Measurements from ENCODE around the gene FANCF.
"Not testable (repeated sequence)": the region's sequence is repeated elsewhere in the genome, so short reads cannot be mapped to it uniquely, and the experiment has no call there.

Gene FANCF, protein sequence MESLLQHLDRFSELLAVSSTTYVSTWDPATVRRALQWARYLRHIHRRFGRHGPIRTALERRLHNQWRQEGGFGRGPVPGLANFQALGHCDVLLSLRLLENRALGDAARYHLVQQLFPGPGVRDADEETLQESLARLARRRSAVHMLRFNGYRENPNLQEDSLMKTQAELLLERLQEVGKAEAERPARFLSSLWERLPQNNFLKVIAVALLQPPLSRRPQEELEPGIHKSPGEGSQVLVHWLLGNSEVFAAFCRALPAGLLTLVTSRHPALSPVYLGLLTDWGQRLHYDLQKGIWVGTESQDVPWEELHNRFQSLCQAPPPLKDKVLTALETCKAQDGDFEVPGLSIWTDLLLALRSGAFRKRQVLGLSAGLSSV

GRCh38 chr11:22625448-22626287 is at the start of gene FANCF:
FANCF (minus strand) TSS chr11:22625823; CDS start chr11:22625810, 13 bp downstream.
- peak; percentile 83 for DNase-seq

GRCh38 chr11:22674470-22675439 is 49.1 kb upstream of the FANCF start:
- DNase-seq, result no peak

GRCh38 chr11:22671751-22672150 is 46.1 kb upstream of the FANCF start:
- no peak for DNase-seq

GRCh38 chr11:22670830-22671229 is 45.2 kb upstream of the FANCF start:
- DNase-seq, result no peak

GRCh38 chr11:22669368-22669767 is 43.7 kb upstream of the FANCF start:
- no peak for DNase-seq

DNA sequence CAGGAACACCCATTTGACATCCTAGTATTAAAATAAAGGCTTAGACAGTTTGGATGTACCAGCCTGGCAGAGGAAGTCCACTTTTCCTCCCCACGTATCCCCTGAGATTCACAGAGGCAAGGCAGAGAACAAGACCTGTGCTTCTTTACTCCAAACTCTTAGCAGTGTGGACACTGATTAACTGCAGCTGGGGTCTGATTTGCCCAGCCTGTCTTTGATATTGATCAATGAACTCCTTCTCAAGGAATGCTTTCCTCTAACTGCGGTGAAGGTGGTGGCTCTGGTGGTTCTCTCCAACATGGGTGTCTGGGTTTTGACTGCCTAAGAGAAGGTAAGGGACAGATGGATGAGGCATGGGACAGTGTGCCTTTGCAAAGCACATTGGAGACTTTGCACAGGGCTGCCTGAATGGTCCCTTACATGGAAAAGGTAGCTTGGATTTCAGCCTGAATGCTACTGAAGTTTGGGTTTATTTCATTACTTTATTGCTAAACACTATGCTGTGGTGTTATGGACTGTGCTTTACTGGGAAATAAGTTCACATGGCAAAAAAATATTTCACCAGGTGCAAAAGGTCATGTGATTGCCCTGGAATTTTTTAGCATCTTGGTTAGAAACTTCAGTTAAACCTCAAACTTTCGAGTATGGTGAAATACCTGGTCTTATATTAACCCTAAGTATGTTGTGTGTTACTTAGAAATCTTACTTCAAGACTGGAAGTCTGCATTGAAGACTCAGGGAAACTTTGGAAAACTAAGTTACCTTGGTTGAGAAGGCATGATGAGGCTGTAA is 42.6 kb upstream of the FANCF start:
- no peak for DNase-seq

DNA sequence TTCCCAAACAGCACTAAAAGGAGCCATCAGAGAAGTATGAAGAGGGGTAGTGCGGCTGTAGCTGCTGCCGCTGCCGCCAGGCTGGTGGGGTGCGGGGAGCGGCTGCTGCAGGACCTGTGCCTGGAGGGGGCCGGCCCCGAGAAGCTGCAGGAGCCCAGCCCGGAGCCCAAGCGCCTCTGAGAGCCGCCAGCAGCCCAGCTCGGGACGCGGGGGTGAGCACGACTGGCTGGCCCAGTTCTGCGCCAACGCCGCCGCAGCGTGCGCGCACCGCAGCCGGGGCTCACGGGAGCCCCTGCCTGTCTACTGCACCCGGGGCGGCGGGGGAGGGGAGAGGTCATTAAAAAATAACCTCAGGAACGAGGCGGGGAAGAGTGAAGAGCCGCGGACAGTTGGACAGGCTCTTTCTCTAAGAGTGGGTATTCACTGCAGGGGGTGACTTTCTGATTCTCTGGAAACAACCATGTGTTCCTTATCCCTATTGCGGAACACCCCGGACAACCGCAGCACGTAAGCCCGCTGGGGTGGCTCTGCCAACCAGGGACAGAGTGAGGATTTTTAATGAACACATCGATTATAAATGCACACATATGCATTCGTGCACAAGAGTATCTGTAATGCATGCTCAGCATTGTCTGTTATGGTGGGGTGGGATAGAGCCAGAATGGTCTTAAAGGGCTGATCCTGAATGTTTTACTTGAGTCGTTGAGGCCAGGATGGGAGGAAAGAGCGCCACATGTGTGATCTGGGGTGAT is 41.2 kb upstream of the FANCF start:
- DNase-seq, result no peak

- DNase-seq, result no peak
Measured at GRCh38 chr11:22666325-22666687, 40.7 kb upstream of the FANCF start, which contains the start of gene GAS2. GAS2 (plus strand) TSS chr11:22666611; CDS start chr11:22674870, 8,259 bp downstream.

GRCh38 chr11:22659783-22660182 is 34.2 kb upstream of the FANCF start:
- no peak for DNase-seq

GRCh38 chr11:22657101-22657694 is 31.6 kb upstream of the FANCF start:
- no peak for DNase-seq

DNA sequence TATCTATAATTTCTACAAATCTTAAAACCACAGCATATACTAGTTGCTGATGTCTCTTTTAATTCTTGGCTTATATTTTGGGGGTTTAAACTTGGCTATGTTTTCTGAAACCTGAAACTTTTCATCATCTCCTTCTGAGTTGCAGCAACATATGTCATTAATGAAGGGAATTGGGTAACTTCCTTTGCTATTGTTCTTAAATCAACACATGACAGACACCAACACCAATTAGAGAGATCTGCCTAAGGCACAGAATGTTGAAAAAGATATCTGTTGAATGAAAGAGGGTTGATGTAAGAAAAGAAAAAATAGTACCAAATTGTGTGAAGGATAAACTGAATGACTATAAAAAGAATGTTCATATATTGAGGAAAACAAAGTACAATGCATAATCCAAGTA is 30.5 kb upstream of the FANCF start:
- peak; percentile 12 for DNase-seq

GRCh38 chr11:22652346-22652745 is 26.7 kb upstream of the FANCF start:
- not testable (repeated sequence) for DNase-seq

DNA sequence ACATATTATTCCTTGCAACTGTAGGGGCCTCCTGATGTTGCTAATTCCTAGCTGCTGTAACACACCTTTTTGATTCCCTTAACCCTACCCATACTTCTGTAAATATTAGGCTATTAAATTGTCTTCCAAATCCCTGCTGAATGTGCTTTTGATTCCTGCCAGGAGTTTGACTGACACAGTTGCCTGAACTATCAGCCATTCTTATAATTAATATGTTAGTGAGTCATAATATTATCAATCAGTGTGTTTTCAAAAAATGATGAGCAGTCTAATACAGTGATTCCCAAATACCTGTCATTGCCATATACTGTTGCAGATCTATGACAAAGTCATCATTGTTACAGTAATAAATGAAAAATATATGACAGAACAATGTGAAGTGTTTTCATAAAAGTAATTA is 15.9 kb upstream of the FANCF start:
- DNase-seq, result no peak

GRCh38 chr11:22640862-22641261 is 15.2 kb upstream of the FANCF start:
- DNase-seq, result no peak

DNA sequence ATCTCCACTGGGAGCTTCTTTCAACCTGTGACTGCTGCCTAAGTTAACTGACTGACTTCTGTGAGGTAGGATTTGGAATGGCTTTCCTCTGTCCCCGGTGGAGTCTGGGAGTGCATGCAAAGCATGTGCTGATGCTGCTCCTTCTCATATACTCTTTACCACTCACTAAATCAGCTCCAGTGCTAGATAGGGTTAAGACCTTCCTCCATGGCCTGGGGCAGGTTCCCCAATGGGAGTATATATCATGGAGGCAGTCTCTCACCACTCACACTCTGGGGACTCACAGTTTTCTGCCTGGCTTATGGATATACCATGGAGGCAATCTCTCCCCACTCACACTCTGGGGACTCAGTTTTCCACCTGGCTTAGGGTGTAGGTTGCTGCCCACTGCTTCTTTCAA is 10.1 kb upstream of the FANCF start:
- DNase-seq, result no peak

DNA sequence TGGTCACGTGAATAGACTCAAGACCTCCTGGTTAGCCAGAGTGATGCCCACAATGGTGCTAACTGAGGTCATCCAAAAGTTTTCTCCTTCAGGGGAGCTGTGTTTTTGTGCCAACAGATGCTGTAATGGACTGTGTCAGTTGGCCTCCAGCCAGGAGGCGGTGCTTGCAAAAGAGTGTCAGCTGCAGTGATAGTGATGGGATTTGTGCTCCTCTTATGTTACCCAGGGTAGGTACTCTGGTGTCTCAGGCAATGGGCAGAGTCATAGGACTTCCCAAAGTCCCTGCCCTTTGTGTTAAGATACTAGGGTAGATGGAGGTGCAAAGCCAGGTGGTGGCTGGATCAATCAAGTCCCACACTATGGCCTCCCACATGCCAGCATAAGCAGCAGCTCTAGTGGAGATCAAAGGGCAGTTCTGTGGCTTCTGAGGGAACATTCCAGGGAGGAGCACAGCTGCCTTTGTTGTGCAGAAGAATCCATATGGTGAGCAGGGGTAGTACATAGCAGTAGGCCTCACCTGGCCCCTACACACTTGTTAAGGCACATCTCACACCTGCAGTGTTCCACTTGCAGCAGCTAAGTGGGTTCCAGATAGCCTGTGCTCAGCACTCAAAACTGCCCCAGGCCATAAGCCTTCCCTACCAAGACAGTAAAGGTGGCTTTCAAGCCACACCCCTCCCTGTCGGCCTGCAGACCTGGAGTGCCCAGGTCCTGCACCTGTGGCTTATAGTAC is 9.4 kb upstream of the FANCF start:
- DNase-seq, result peak; percentile 22

DNA sequence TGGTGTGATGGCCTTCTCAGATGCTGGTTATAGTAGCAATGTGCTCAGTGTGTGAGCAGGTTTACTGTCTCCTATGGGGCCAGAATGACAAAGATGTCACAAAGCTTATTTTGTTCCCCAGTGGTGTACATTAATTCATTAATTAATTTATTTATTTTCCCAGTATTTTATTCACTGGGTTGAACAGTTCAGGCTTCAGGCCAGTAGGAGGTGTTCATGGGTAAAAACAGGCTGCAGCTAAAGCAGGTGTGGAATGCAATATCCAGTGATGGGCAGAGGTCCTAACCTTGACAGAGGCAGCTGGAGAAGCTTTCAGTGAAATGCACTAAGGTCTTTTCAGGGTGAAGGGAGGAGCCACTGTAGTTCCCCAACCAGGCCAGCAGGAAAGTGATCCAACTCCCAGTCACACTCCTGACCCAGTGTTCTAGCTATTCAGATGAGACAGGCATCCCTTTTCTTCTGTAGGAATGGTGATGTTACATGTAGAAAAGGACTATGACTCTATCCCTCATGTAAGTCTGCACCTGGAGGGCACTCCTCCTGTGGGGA is 7.8 kb upstream of the FANCF start:
- no peak for DNase-seq

DNA sequence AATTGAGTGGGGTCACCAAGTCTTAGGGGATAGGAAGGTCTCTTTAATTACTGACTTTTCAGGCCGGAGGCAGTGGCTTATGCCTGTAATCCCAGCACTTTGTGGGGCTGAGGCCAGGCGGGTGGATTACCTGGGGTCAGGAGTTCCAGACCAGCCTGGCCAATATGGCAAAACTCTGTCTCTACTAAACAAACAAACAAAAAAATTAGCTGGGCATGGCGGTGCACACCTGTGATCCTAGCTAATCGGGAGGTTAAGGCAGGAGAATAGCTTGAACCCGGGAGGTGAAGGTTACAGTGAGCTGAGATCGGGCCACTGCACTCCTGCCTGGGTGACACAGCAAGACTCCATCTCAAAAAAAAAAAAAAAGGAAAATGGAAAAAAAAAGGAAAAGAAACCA is 1.8 kb upstream of the FANCF start:
- DNase-seq, result no peak

DNA sequence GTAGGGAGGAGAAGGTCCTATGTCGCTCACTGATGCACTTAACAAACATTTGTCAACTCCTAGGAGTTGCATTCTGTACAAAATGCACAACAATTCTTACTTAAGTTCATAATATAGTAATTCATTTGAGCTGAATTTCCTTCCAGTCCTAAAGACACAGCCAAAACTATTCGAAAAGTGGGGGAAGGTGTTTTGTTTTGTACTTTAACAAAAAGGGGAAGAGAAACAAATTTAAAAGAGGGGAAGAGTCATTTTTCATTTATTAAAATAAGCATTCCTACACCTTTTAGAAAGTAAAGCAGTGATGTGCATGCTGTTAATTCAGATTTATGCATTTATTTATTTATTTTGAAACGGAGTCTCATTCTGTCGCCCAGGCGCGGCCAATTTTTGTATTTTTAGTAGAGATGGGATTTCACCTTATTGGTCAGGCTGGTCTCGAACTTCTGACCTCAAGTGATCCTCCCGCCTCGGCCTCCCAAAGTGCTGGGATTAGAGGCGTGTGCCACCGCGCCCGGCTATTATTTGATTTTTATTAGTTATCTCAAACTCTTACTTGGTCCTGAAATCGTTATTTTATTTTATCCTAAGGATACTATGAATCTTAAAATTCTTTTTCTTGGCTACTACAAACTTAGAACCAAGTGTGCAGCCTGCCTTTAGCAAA is 1.1 kb upstream of the FANCF start:
- no peak for DNase-seq

All from NCI-H524 treated with DMSO at 0.1 percent for 48 hours (cell line).